OCI-LY7 (cell line): ENCODE data around the gene STAG1.

Experiments
- CTCF ChIP-seq: fragments of 200-600 bp; sonication (generic); conservative IDR thresholded peaks from 2 replicates; pipeline ENCODE4 v1.5.1; 2014; ENCODE audit warnings: mild to moderate bottlenecking, antibody characterized with exemption, low read length, moderate library complexity, mixed read lengths
- EZH2phosphoT487 ChIP-seq: fragments of 200-600 bp; sonication (generic); IDR thresholded peaks from 2 replicates; pipeline ENCODE4 v1.6.1; 2018; ENCODE audit warnings: low read depth, borderline replicate concordance, mild to moderate bottlenecking, mixed run types, antibody characterized with exemption, low read length, moderate library complexity, mixed read lengths

DNA sequence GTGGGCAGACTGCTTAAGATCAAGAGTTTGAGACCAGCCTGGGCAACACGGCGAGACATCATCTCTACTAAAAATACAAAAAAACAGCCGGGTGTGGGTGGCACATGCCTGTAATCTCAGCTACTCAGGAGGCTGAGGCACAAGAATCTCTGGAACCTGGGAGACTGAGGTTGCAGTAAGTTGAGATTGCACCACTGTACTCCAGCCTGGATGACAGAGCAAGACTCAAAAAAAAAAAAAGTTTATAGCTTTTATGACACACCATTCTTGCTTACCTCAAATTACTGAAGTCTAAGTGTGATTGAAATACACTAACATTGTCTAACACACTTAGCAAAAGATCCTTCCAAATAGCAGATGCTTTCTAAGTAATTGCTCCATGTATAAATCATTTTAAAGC, 207.6 kb downstream of the STAG1 start:
- TF ChIP-seq CTCF (no peak), EZH2phosphoT487 (no peak)
